SW480 (cell line): ENCODE measurements around the gene RAD51B.

Experiments
- DNase-seq: peaks from one replicate; pipeline ENCODE4 v3.0.0-alpha.2; 2016; ENCODE audit warnings: low spot score

RAD51B gene

GRCh38 chr14:68727315-68728047, 907.9 kb downstream of the RAD51B start:
- DNase-seq, result no peak

- no peak for DNase-seq
Observed at GRCh38 chr14:68728342-68729106, 908.9 kb downstream of the RAD51B start.

- no peak for DNase-seq
Observed at GRCh38 chr14:68729556-68729955, 910.0 kb downstream of the RAD51B start.

GRCh38 chr14:68730348-68730747, 910.8 kb downstream of the RAD51B start:
- DNase-seq, result no peak

- DNase-seq, result no peak
Observed at GRCh38 chr14:68730811-68731425, 911.3 kb downstream of the RAD51B start.

GRCh38 chr14:68733086-68733914, 913.7 kb downstream of the RAD51B start:
- no peak for DNase-seq

- DNase-seq, result no peak
Observed at GRCh38 chr14:68734231-68734732, 914.7 kb downstream of the RAD51B start.

- DNase-seq, result no peak
Observed at GRCh38 chr14:68735856-68736255, 916.3 kb downstream of the RAD51B start.

- DNase-seq, result no peak
Observed at GRCh38 chr14:68736471-68736871, 916.9 kb downstream of the RAD51B start.

- no peak for DNase-seq
Observed at GRCh38 chr14:68737086-68737485, 917.5 kb downstream of the RAD51B start.

- DNase-seq, result no peak
Observed at GRCh38 chr14:68738559-68738958, 919.0 kb downstream of the RAD51B start.

- no peak for DNase-seq
Observed at GRCh38 chr14:68739701-68740100, 920.1 kb downstream of the RAD51B start.

- no peak for DNase-seq
Observed at GRCh38 chr14:68740788-68741476, 921.4 kb downstream of the RAD51B start.

GRCh38 chr14:68741477-68741791, 921.9 kb downstream of the RAD51B start:
- DNase-seq, result no peak

- peak; percentile 35 for DNase-seq
Observed at GRCh38 chr14:68741839-68742470, 922.4 kb downstream of the RAD51B start.

- DNase-seq, result no peak
Observed at GRCh38 chr14:68744613-68745012, 925.0 kb downstream of the RAD51B start.

- DNase-seq, result no peak
Observed at GRCh38 chr14:68747393-68747792, 927.8 kb downstream of the RAD51B start.

- DNase-seq, result no peak
Observed at GRCh38 chr14:68748260-68748659, 928.7 kb downstream of the RAD51B start.

- DNase-seq, result peak; percentile 85
Observed at GRCh38 chr14:68748691-68749090, 929.1 kb downstream of the RAD51B start.

GRCh38 chr14:68749487-68750475, 930.2 kb downstream of the RAD51B start:
- DNase-seq, result peak; percentile 91
